ENCODE data around the gene NGRN.

The NGRN gene

DNA sequence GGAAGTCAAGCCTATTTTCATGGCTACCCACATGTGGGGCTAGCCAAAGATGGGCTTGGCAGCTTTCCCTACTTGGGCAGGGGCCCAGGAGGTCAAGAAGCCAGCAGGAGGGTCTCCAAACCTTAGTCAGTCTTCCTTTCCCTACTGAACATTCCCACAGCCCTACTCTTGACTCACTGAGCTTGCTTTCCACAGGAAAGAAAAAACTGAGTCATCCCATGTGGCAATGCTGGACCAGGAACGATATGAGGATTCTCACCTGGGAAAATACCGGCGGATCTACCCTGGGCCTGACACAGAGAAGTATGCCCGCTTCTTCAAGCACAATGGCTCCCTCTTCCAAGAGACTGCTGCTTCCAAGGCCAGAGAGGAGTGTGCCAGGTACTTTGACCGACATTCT lies 3.7 kb upstream of the NGRN start:
- Histone ChIP-seq H3K27me3 (ENCODE audit: insufficient read depth, poor library complexity, severe bottlenecking) (no peaks in the 10 kb centered on the region), H3K4me1 (ENCODE audit: insufficient read depth, poor library complexity, severe bottlenecking) (peaks cover 18% of the 10 kb centered on the region), H3K36me3 (ENCODE audit: low read depth) (peaks cover 4% of the 10 kb centered on the region), H3K4me3 (ENCODE audit: severe bottlenecking) (no peak overlapping the region), H3K27ac (ENCODE audit: poor library complexity, severe bottlenecking) (peak overlapping the region; percentile 55), H3K9me3 (ENCODE audit: severe bottlenecking) (no peaks in the 10 kb centered on the region)
- TF ChIP-seq, protein P1, sequence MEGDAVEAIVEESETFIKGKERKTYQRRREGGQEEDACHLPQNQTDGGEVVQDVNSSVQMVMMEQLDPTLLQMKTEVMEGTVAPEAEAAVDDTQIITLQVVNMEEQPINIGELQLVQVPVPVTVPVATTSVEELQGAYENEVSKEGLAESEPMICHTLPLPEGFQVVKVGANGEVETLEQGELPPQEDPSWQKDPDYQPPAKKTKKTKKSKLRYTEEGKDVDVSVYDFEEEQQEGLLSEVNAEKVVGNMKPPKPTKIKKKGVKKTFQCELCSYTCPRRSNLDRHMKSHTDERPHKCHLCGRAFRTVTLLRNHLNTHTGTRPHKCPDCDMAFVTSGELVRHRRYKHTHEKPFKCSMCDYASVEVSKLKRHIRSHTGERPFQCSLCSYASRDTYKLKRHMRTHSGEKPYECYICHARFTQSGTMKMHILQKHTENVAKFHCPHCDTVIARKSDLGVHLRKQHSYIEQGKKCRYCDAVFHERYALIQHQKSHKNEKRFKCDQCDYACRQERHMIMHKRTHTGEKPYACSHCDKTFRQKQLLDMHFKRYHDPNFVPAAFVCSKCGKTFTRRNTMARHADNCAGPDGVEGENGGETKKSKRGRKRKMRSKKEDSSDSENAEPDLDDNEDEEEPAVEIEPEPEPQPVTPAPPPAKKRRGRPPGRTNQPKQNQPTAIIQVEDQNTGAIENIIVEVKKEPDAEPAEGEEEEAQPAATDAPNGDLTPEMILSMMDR (IDR thresholded peaks at IDR 0.05; ENCODE audit: poor library complexity, severe bottlenecking): no peak
- DNase-seq (ENCODE audit: low spot score): no peak
- ATAC-seq (ENCODE audit: low read depth): peak; percentile 70

GRCh38 chr15:90262426-90262825 lies 3.0 kb upstream of the NGRN start:
- Histone ChIP-seq H3K36me3 (ENCODE audit: low read depth) (peaks cover 10% of the 10 kb centered on the region), H3K27ac (ENCODE audit: poor library complexity, severe bottlenecking) (peak overlapping the region; percentile 55), H3K27me3 (ENCODE audit: insufficient read depth, poor library complexity, severe bottlenecking) (no peaks in the 10 kb centered on the region), H3K4me1 (ENCODE audit: insufficient read depth, poor library complexity, severe bottlenecking) (peaks cover 23% of the 10 kb centered on the region), H3K9me3 (ENCODE audit: severe bottlenecking) (no peaks in the 10 kb centered on the region), H3K4me3 (ENCODE audit: severe bottlenecking) (no peak overlapping the region)
- TF ChIP-seq, protein P1 (IDR thresholded peaks at IDR 0.05; ENCODE audit: poor library complexity, severe bottlenecking): no peak
- no peak for DNase-seq (ENCODE audit: low spot score)
- no peak for ATAC-seq (ENCODE audit: low read depth)

GRCh38 chr15:90264671-90265070 lies 801 bp upstream of the NGRN start:
- Histone ChIP-seq H3K36me3 (ENCODE audit: low read depth) (peaks cover 29% of the 10 kb centered on the region), H3K4me3 (ENCODE audit: severe bottlenecking) (peak overlapping the region; percentile 87), H3K27ac (ENCODE audit: poor library complexity, severe bottlenecking) (peak overlapping the region; percentile 79), H3K9me3 (ENCODE audit: severe bottlenecking) (no peaks in the 10 kb centered on the region), H3K4me1 (ENCODE audit: insufficient read depth, poor library complexity, severe bottlenecking) (peaks cover 31% of the 10 kb centered on the region), H3K27me3 (ENCODE audit: insufficient read depth, poor library complexity, severe bottlenecking) (no peaks in the 10 kb centered on the region)
- TF ChIP-seq, protein P1 (IDR thresholded peaks at IDR 0.05; ENCODE audit: poor library complexity, severe bottlenecking): no peak
- peak; percentile 11 for ATAC-seq (ENCODE audit: low read depth)
- no peak for DNase-seq (ENCODE audit: low spot score)

DNA sequence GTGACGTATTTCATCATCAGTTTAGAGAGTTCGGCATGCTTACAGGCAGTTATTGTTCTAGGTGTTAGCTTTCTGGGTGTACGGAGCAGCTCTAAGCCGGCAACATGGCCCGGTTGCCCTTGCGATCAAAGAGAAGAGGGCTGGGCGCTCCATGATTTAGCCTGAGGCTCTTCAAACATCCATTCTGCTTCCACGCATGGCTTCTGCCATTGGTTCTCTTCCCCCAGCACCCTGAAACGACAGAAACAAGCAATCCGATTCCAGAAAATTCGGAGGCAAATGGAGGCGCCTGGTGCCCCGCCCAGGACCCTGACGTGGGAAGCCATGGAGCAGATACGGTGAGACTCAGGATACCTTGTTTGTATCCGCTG lies 574 bp downstream of the NGRN start:
- Histone ChIP-seq H3K4me3 (ENCODE audit: severe bottlenecking) (peak overlapping the region; percentile 87), H3K4me1 (ENCODE audit: insufficient read depth, poor library complexity, severe bottlenecking) (peaks cover 31% of the 10 kb centered on the region), H3K9me3 (ENCODE audit: severe bottlenecking) (no peaks in the 10 kb centered on the region), H3K27ac (ENCODE audit: poor library complexity, severe bottlenecking) (peak overlapping the region; percentile 79), H3K36me3 (ENCODE audit: low read depth) (peaks cover 43% of the 10 kb centered on the region), H3K27me3 (ENCODE audit: insufficient read depth, poor library complexity, severe bottlenecking) (no peaks in the 10 kb centered on the region)
- DNase-seq (ENCODE audit: low spot score): no peak
- TF ChIP-seq, protein P1 (IDR thresholded peaks at IDR 0.05; ENCODE audit: poor library complexity, severe bottlenecking): no peak
- ATAC-seq (ENCODE audit: low read depth): peak; percentile 38

DNA sequence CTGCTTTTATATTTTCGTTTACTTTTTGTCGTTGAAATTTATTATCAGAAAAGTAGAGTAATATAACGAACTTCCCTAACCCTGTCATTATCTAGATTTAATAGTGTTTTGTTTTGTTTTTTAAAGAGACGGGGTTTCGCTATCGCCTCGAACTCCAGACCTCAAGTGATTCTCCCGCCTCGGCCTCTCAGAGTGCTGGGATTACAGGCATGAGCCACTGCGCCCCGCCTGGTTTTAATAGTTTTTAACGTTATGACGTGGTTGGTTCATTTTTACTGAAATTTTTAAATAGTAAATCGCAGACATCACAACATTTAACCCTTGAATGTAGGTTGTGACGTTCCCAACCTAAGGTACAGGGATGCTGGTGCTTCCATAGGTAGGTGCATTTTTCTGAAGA lies 1.0 kb downstream of the NGRN start:
- TF ChIP-seq, protein P1 (IDR thresholded peaks at IDR 0.05; ENCODE audit: poor library complexity, severe bottlenecking): no peak
- Histone ChIP-seq H3K4me3 (ENCODE audit: severe bottlenecking) (peak overlapping the region; percentile 87), H3K4me1 (ENCODE audit: insufficient read depth, poor library complexity, severe bottlenecking) (peaks cover 29% of the 10 kb centered on the region), H3K36me3 (ENCODE audit: low read depth) (peaks cover 47% of the 10 kb centered on the region), H3K27me3 (ENCODE audit: insufficient read depth, poor library complexity, severe bottlenecking) (no peaks in the 10 kb centered on the region), H3K9me3 (ENCODE audit: severe bottlenecking) (no peaks in the 10 kb centered on the region), H3K27ac (ENCODE audit: poor library complexity, severe bottlenecking) (peak overlapping the region; percentile 79)
- ATAC-seq (ENCODE audit: low read depth) (no peak), DNase-seq (ENCODE audit: low spot score) (no peak)

Data from RWPE2 (cell line).